Large intestine (tissue), 3 donors: ENCODE results near the gene XIAP. TPM values are rescaled to one million over a fixed set of nuclear protein-coding genes. Genes with fewer than 3 reads are reported as not detected.
"Not testable (repeated sequence)": the region's sequence is repeated elsewhere in the genome, so short reads cannot be mapped to it uniquely, and the experiment has no call there.

Experiments used
- DNase-seq, 2 donors: peaks; one replicate each; pipeline versions ENCODE4 v3.0.0 to v3.0.0-alpha.2; 2013
- H3K27ac ChIP-seq: one replicate; pipeline ENCODE4 v1.5.1; 2013; ENCODE audit warnings: low read length
- H3K27me3 ChIP-seq: 2 replicates; pipeline ENCODE4 v1.6.1; 2013; ENCODE audit warnings: low read length; ENCODE audit not compliant: control insufficient read depth, insufficient read depth
- H3K36me3 ChIP-seq: 2 replicates; pipeline ENCODE4 v1.6.1; 2013; ENCODE audit warnings: low read length; ENCODE audit not compliant: control insufficient read depth, insufficient read depth
- H3K4me1 ChIP-seq: one replicate; pipeline ENCODE4 v1.6.1; 2013; ENCODE audit warnings: low read length; ENCODE audit not compliant: control insufficient read depth, insufficient read depth
- H3K4me3 ChIP-seq: one replicate; pipeline ENCODE4 v1.5.1; 2013; ENCODE audit warnings: low read length
- H3K9me3 ChIP-seq: one replicate; pipeline ENCODE4 v1.6.1; 2013; ENCODE audit warnings: mild to moderate bottlenecking, low read depth, low read length, moderate library complexity; ENCODE audit not compliant: control insufficient read depth
- WGBS: methylation state at CpG from one replicate; pipeline ENCODE4 v1.1.5; 2013; ENCODE audit warnings: low lambda C conversion rate; ENCODE audit not compliant: insufficient coverage; 5-methylcytosine and 5-hydroxymethylcytosine counted together
- polyA plus RNA-seq: library from polyadenylated mRNA; unstranded; fragments of 120-200 nt; gene quantifications from one replicate; pipeline ENCODE4 v1.2.1, GENCODE V29; 2013

XIAP gene
- polyA plus RNA-seq, 1 donor = 37.2 TPM

DNA sequence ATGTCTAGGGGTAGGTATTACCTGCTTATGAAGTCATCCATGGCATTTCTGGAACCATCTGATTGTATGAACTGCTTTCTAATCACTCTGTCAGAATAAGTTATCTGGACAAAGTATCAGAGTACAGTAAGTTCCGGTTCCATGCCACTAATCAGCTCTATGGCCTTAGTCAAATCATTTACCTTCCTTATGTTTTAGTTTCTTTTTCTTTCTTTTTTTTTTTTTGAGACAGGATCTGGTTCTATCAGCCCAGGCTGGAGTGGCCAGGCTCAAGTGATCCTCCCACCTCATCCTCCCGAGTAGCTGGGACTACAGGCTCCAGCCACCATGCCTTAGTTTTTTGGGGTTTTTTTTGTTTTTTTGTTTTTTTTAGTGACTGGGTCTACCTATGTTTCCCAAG is 11.5 kb downstream of the XIAP start:
- WGBS = no CpG with 5 or more reads among the region's 2 CpGs
- H3K36me3 ChIP-seq = no peaks in the 10 kb centered on the region
- H3K9me3 ChIP-seq = no peaks in the 10 kb centered on the region
- H3K4me1 ChIP-seq = peaks cover 2% of the 10 kb centered on the region
- H3K4me3 ChIP-seq = no peak overlapping the region
- DNase-seq = peak in 1 of 2 donors; percentile 42
- no peaks in the 10 kb centered on the region for H3K27me3 ChIP-seq
- peak overlapping the region; percentile 51 for H3K27ac ChIP-seq

DNA sequence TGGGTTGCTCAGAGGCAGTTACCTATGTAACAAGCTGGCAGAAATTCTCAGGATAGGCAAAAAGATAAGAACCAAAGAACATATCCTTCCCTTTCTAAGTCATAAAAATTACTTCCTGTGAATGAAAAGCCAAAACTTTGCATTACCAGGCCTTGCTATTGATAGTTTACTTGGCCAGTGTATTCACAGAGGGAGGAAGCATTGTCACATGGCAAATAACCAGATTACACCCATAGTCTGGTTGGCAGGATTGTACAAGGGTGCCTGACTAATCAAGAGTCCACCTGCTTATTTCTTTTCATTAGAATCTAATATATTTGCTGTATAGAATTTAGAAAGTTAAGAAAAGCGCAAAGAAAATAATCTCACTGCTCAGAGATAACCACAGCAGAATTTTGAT is 14.1 kb downstream of the XIAP start:
- WGBS = no CpG with 5 or more reads among the region's 1 CpG
- no peak overlapping the region for H3K4me3 ChIP-seq
- no peak for DNase-seq
- no peaks in the 10 kb centered on the region for H3K36me3 ChIP-seq
- H3K4me1 ChIP-seq = peaks cover 2% of the 10 kb centered on the region
- no peaks in the 10 kb centered on the region for H3K27me3 ChIP-seq
- H3K9me3 ChIP-seq = no peaks in the 10 kb centered on the region
- H3K27ac ChIP-seq = no peak overlapping the region

DNA sequence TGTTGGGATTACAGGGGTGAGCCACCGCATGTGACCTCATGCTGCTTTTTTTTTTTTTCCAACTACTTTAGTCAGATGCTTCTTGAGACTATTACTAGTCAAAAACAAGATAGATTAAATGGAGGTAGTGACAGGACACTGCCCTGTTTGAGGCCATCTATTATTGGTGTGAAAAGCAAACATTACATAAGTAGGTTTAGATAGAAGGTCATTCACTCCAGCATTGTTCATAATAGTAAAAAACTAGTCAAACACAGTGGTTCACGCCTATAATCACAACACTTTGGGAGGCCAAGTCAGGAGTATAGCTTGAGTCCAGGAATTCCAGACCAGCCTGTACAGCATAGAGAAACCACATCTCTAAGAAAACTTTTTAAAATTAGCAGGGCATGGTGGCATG is 16.3 kb downstream of the XIAP start:
- H3K27me3 ChIP-seq = no peaks in the 10 kb centered on the region
- peaks cover 2% of the 10 kb centered on the region for H3K4me1 ChIP-seq
- WGBS = no CpG with 5 or more reads among the region's 2 CpGs
- peak in 1 of 2 donors; percentile 20 for DNase-seq
- no peaks in the 10 kb centered on the region for H3K36me3 ChIP-seq
- H3K9me3 ChIP-seq = no peaks in the 10 kb centered on the region
- no peak overlapping the region for H3K4me3 ChIP-seq
- H3K27ac ChIP-seq = no peak overlapping the region

DNA sequence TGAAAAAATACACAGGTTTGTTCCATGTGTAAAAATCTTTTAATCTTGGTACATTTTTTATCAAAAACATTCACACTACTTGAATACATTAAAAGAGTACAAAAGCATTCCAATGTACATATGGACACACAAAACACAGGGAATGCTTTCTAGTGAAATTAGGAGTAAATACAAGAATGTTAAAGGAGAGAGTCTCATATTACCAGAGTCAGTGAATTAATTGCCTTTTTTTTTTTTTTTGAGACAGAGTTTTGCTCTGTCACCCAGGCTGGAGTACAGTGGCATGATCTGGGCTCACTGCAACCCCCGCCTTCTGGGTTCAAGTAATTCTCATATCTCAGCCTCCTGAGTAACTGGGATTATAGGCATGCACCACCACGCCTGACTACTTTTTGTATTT is 17.0 kb downstream of the XIAP start:
- peaks cover 2% of the 10 kb centered on the region for H3K4me1 ChIP-seq
- no peaks in the 10 kb centered on the region for H3K36me3 ChIP-seq
- no peaks in the 10 kb centered on the region for H3K27me3 ChIP-seq
- no peak overlapping the region for H3K4me3 ChIP-seq
- DNase-seq = no peak
- no peaks in the 10 kb centered on the region for H3K9me3 ChIP-seq
- no peak overlapping the region for H3K27ac ChIP-seq
- WGBS = no CpG with 5 or more reads among the region's 2 CpGs

DNA sequence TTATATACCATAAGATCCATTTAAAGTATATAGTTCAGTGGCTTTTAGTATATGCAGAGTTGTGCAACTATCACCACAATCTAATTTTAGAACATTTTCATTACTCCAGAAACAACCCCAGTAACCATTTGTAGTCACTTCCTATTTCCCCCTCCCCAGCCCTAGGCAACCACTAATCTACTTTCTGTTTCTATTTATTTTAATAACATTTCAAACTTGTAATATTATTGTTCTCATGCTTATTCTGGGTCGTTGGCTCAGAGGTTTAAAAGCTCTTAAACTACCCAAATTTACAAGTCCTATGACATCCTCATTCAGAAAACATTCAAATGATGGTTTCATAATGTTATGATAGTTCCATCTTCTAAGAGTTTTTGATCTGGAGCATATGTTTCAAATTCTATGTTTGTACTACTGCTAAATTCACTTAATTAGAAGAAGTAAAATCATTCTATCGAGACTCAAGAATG is 18.4 kb downstream of the XIAP start:
- Histone ChIP-seq H3K36me3 (no peaks in the 10 kb centered on the region), H3K27me3 (no peaks in the 10 kb centered on the region), H3K4me1 (peaks cover 2% of the 10 kb centered on the region), H3K27ac (no peak overlapping the region), H3K4me3 (no peak overlapping the region), H3K9me3 (no peaks in the 10 kb centered on the region)
- DNase-seq = no peak
- 40% methylated on average over 1 of the region's 2 CpGs for WGBS

DNA sequence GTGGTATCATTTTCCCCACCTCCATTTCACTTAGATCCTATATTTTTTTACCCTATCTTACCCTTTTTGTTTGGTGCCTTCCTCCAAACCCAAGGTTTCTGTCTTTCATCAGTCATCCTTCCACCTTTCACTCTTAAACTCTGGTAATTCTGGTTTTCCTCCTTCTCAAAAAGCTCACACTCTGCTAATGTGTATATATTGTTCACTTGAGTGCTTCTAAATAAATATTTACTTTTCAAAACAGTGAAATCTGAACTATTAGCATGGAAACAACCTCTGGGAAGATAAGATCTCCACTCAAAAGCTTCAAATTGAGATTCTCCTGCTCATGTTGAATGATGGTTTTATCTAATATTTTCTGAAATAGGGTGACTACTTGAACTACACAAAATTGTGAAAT is 21.5 kb downstream of the XIAP start:
- H3K9me3 ChIP-seq = no peaks in the 10 kb centered on the region

DNA sequence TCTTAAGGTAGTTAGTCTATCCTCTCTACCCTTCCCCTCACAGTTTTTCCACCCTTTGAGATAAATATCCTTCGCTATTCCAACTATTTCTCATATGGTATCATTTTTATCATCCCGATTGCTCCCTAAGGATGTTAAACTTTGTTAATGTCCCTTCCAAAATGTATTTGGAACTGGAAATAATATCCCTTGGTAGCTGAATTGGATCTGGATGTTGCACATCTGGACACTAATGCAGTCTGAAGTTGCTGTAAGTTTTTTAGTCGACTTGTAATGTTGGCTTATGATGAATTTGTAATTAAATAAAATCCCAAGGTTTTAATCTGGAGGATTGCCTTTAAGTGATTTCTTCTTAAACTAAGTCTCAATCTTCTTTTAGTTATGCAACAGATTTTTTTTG is 22.5 kb downstream of the XIAP start:
- peaks cover 8% of the 10 kb centered on the region for H3K36me3 ChIP-seq
- peaks cover 2% of the 10 kb centered on the region for H3K4me1 ChIP-seq

More for the DNA sequence above, 21.5 kb downstream of the XIAP start:
- Histone ChIP-seq H3K4me3 (no peak overlapping the region), H3K36me3 (peaks cover 7% of the 10 kb centered on the region), H3K4me1 (peaks cover 2% of the 10 kb centered on the region), H3K27ac (no peak overlapping the region), H3K27me3 (no peaks in the 10 kb centered on the region)
- no peak for DNase-seq

DNA sequence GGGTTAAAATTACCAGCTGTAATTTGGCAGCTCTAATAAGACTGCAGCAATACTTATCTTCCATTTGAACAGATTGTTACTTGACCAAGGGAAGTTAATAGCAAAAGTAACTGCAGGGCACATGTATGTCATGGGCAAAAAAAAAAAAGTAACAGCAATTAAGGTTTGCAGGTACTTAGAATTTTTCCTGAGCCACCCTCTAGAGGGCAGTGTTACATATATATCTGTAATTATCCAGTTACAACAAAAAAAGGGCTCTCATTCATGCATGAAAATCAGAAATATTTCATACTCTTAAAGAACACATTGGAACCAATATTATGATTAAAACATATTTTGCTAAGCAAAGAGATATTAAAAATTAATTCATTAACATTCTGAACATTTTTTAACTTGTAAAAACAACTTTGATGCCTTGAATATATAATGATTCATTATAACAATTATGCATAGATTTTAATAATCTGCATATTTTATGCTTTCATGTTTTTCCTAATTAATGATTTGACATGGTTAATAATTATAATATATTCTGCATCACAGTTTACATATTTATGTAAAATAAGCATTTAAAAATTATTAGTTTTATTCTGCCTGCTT is 25.1 kb downstream of the XIAP start:
- no peaks in the 10 kb centered on the region for H3K9me3 ChIP-seq
- peaks cover 2% of the 10 kb centered on the region for H3K4me1 ChIP-seq
- no peak overlapping the region for H3K27ac ChIP-seq
- H3K36me3 ChIP-seq = peaks cover 11% of the 10 kb centered on the region
- no peaks in the 10 kb centered on the region for H3K27me3 ChIP-seq
- DNase-seq = peak; percentile 19 to 37
- H3K4me3 ChIP-seq = no peak overlapping the region

More for the DNA sequence above, 22.5 kb downstream of the XIAP start:
- Histone ChIP-seq H3K9me3 (no peaks in the 10 kb centered on the region), H3K27ac (no peak overlapping the region), H3K4me3 (no peak overlapping the region), H3K27me3 (no peaks in the 10 kb centered on the region)
- DNase-seq = no peak
- no CpG with 5 or more reads among the region's 3 CpGs for WGBS

DNA sequence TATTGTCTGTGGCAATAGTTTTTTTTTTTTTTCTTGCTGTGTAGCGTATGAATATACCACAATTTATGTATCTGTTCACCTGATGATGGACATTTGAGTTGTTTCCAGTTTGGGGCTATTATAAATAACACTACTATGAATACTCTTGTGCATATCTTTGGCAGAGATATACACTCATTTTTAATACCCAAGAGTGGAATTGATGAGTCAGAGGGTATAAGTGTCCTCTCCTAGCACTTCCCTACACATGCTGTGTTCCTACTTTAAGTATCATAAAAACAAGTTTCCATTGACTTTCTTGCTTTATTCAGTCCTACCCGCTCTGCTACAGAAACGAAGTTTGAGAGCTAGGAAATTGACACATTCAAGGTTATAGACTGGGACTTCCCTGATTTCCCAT is 39.8 kb downstream of the XIAP start:
- DNase-seq = no peak
- Histone ChIP-seq H3K36me3 (peaks cover 26% of the 10 kb centered on the region), H3K27ac (no peak overlapping the region), H3K27me3 (no peaks in the 10 kb centered on the region), H3K9me3 (no peaks in the 10 kb centered on the region), H3K4me1 (no peaks in the 10 kb centered on the region), H3K4me3 (no peak overlapping the region)
- WGBS = no CpG with 5 or more reads among the region's 3 CpGs

DNA sequence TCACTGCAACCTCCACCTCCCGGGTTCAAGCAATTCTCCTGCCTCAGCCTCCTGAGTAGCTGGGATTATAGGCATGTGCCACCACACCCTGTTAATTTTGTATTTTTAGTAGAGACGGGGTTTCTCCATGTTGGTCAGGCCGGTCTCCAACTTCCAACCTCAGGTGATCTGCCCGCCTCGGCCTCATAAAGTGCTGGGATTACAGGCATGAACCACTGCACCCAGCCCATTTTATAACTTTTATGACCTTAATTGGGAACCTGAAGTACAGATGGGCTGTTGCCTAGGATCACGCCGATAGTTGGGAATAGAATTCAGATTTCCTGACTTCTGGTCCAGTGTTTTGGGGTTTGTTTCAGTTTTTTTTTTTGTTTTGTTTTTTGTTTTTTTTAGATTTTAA is 43.4 kb downstream of the XIAP start:
- not testable (repeated sequence) for H3K27ac ChIP-seq, H3K9me3 ChIP-seq, H3K4me1 ChIP-seq, H3K4me3 ChIP-seq, DNase-seq, H3K27me3 ChIP-seq
- no CpG with 5 or more reads among the region's 7 CpGs for WGBS
- peaks cover 28% of the 10 kb centered on the region for H3K36me3 ChIP-seq

DNA sequence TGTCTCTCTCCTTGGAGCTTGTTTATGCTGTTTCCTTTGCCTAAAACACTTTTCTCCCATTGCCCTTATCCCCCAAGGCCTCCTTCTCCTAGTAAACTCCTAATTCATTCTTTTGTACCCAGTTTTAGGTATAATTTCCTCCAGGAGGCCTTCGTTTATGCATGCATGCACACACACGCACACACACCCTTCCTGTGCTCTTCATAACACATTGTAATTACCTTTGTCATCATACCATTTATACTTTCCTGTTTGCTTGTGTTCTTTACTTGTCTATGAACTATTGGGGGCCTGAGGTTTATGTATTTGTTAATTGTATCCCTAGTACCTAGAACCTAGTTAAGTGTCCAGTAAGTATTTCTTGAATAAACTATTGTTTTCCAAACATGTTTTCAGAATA is 45.5 kb downstream of the XIAP start:
- 33% methylated on average over 1 of the region's 2 CpGs for WGBS
- Histone ChIP-seq H3K9me3 (no peaks in the 10 kb centered on the region), H3K4me1 (peaks cover 6% of the 10 kb centered on the region), H3K36me3 (peaks cover 28% of the 10 kb centered on the region), H3K27me3 (no peaks in the 10 kb centered on the region), H3K4me3 (no peak overlapping the region), H3K27ac (no peak overlapping the region)
- DNase-seq = no peak
